Mesenchymal stem cell (in vitro differentiated cells and primary cell): ENCODE results near the gene DDC.

Experiments used
- DNase-seq: peaks from one replicate; pipeline ENCODE4 v3.0.0-alpha.2; 2013
- H2AFZ ChIP-seq: one replicate; pipeline ENCODE4 v1.6.1; 2013; ENCODE audit warnings: low read depth, mild to moderate bottlenecking, control low read depth, inconsistent platforms, low read length, moderate library complexity
- H2AK5ac ChIP-seq: 2 replicates; pipeline ENCODE4 v1.6.1; 2013; ENCODE audit warnings: low read length, moderate library complexity, mild to moderate bottlenecking, inconsistent platforms; ENCODE audit not compliant: severe bottlenecking
- H2BK120ac ChIP-seq: one replicate; pipeline ENCODE4 v1.6.1; 2013; ENCODE audit warnings: low read depth, mild to moderate bottlenecking, inconsistent platforms, low read length, moderate library complexity
- H2BK12ac ChIP-seq, 2 experiments: one replicate each; pipeline ENCODE4 v1.6.1; 2013; ENCODE audit warnings: inconsistent platforms in 2 of 2, low read length in 2 of 2, mild to moderate bottlenecking in 2 of 2, moderate library complexity in 2 of 2, control low read depth in 1 of 2
- H2BK15ac ChIP-seq: one replicate; pipeline ENCODE4 v1.6.1; 2013; ENCODE audit warnings: mild to moderate bottlenecking, low read depth, inconsistent platforms; ENCODE audit not compliant: poor library complexity, severe bottlenecking
- H2BK5ac ChIP-seq: 2 replicates; pipeline ENCODE4 v1.6.1; 2013; ENCODE audit warnings: low read depth, mild to moderate bottlenecking, low read length, control low read depth, inconsistent platforms; ENCODE audit not compliant: poor library complexity, severe bottlenecking
- H3K14ac ChIP-seq, 2 experiments: one replicate each; pipeline ENCODE4 v1.6.1; 2013; ENCODE audit warnings: inconsistent platforms in 2 of 2, low read length in 2 of 2, control low read depth in 1 of 2, mild to moderate bottlenecking in 1 of 2, moderate library complexity in 1 of 2
- H3K18ac ChIP-seq, 2 experiments: one replicate each; pipeline ENCODE4 v1.6.1; 2013; ENCODE audit warnings: inconsistent platforms in 2 of 2, low read length in 2 of 2, control low read depth in 1 of 2, low read depth in 1 of 2, mild to moderate bottlenecking in 1 of 2
- H3K23ac ChIP-seq, 2 experiments: one replicate each; pipeline ENCODE4 v1.6.1; 2013; ENCODE audit warnings: inconsistent platforms in 2 of 2, low read length in 2 of 2, mild to moderate bottlenecking in 2 of 2, moderate library complexity in 2 of 2, control low read depth in 1 of 2
- H3K27ac ChIP-seq: 2 replicates; pipeline ENCODE4 v1.5.1; 2013; ENCODE audit warnings: mild to moderate bottlenecking, moderate library complexity, low read length, control low read depth, inconsistent platforms; ENCODE audit not compliant: poor library complexity, severe bottlenecking
- H3K27me3 ChIP-seq, 2 experiments: 2 replicates each; pipeline versions ENCODE4 v1.6.1 to v1.7.0; 2013; ENCODE audit warnings: low read length in 2 of 2, mild to moderate bottlenecking in 2 of 2, moderate library complexity in 2 of 2, control low read depth in 1 of 2, inconsistent platforms in 1 of 2; ENCODE audit not compliant: control insufficient read depth in 1 of 2, insufficient read depth in 1 of 2
- H3K36me3 ChIP-seq, 2 experiments: 2 replicates each; pipeline versions ENCODE4 v1.6.1 to v1.7.0; 2013; ENCODE audit warnings: low read length in 2 of 2, control low read depth in 1 of 2, inconsistent platforms in 1 of 2, low read depth in 1 of 2, mild to moderate bottlenecking in 1 of 2; ENCODE audit not compliant: insufficient read depth in 2 of 2, control insufficient read depth in 1 of 2
- H3K4ac ChIP-seq, 2 experiments: one replicate each; pipeline ENCODE4 v1.6.1; 2013; ENCODE audit warnings: inconsistent platforms in 2 of 2, low read length in 2 of 2, mild to moderate bottlenecking in 2 of 2, moderate library complexity in 2 of 2, control low read depth in 1 of 2, low read depth in 1 of 2
- H3K4me1 ChIP-seq: 2 replicates; pipeline ENCODE4 v1.6.1; 2013; ENCODE audit warnings: low read depth, low read length, control low read depth; ENCODE audit not compliant: control insufficient read depth, insufficient read depth
- H3K4me2 ChIP-seq: 2 replicates; pipeline ENCODE4 v1.6.1; 2013; ENCODE audit warnings: low read length, mild to moderate bottlenecking, inconsistent platforms; ENCODE audit not compliant: poor library complexity, severe bottlenecking
- H3K4me3 ChIP-seq, 2 experiments: 2 replicates each; pipeline versions ENCODE4 v1.5.1 to v1.7.0; 2013; ENCODE audit warnings: low read length in 2 of 2, mild to moderate bottlenecking in 2 of 2, control low read depth in 1 of 2, low read depth in 1 of 2; ENCODE audit not compliant: insufficient read depth in 1 of 2
- H3K79me1 ChIP-seq: replicated peaks from 2 replicates; pipeline ENCODE4 v1.6.1; 2013; ENCODE audit warnings: mild to moderate bottlenecking, control low read depth, low read length, inconsistent platforms; ENCODE audit not compliant: poor library complexity, severe bottlenecking
- H3K9ac ChIP-seq: 2 replicates; pipeline ENCODE4 v1.7.0; 2013; ENCODE audit warnings: mild to moderate bottlenecking, low read length, moderate library complexity
- H3K9me3 ChIP-seq: 2 replicates; pipeline ENCODE4 v1.7.0; 2013; ENCODE audit warnings: mild to moderate bottlenecking, low read length; ENCODE audit not compliant: control insufficient read depth
- H4K8ac ChIP-seq: one replicate; pipeline ENCODE4 v1.6.1; 2013; ENCODE audit warnings: inconsistent platforms, mild to moderate bottlenecking, low read length, moderate library complexity
- H4K91ac ChIP-seq: one replicate; pipeline ENCODE4 v1.6.1; 2013; ENCODE audit warnings: mild to moderate bottlenecking, low read length, inconsistent platforms
- WGBS: methylation state at CpG from one replicate; pipeline ENCODE4 v1.1.7; 2013; ENCODE audit warnings: mixed read lengths; 5-methylcytosine and 5-hydroxymethylcytosine counted together

DDC gene

DNA sequence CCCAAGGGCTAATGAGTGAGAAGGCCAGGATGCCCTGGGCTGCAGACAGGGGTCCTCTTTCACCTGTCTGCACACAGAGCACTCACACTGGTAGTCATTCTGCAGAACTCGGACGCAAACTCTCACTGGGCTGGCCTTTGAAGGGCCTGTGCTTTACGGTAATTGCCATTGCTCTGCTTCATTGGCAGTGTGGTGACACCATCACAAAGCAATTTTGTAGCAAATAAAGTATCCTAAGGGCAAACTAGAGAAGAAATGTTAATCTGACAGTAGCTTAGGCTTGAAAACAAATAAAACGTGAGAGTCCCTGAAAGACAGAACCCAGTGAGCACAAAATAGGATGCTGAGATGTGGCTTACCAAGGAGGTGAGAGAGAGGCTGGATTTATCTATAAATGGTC is 84.4 kb downstream of the DDC start:
- Histone ChIP-seq H3K4me2 (no peak overlapping the region), H2BK12ac (no peak overlapping the region), H3K9ac (no peak overlapping the region), H2AFZ (no peak overlapping the region), H2BK15ac (no peak overlapping the region), H3K4me1 (peaks cover 3% of the 10 kb centered on the region), H2BK120ac (no peak overlapping the region), H3K4ac (no peak overlapping the region), H4K91ac (no peak overlapping the region), H2AK5ac (no peak overlapping the region), H3K4me3 (no peak overlapping the region), H3K36me3 (no peaks in the 10 kb centered on the region), H2BK5ac (no peak overlapping the region), H3K14ac (no peak overlapping the region), H3K79me1 (no peaks in the 10 kb centered on the region), H3K9me3 (no peaks in the 10 kb centered on the region), H3K27me3 (peaks cover 5 to 27% of the 10 kb centered on the region in 2 experiments), H4K8ac (no peak overlapping the region), H3K27ac (no peak overlapping the region), H3K18ac (no peak overlapping the region), H3K23ac (no peak overlapping the region)
- WGBS, result 78% methylated on average over 4 of the region's 4 CpGs
- DNase-seq, result no peak

- H2AK5ac ChIP-seq, result no peak overlapping the region
- no peak overlapping the region for H3K4me2 ChIP-seq
- no peak overlapping the region for H2AFZ ChIP-seq
- H2BK15ac ChIP-seq, result no peak overlapping the region
- H3K14ac ChIP-seq, result no peak overlapping the region
- H3K4ac ChIP-seq, result no peak overlapping the region
- H3K18ac ChIP-seq, result no peak overlapping the region
- no peak overlapping the region for H3K4me3 ChIP-seq
- H3K36me3 ChIP-seq, result no peaks in the 10 kb centered on the region
- no peaks in the 10 kb centered on the region for H3K9me3 ChIP-seq
- H2BK120ac ChIP-seq, result no peak overlapping the region
- no peak overlapping the region for H2BK12ac ChIP-seq
- H3K4me1 ChIP-seq, result peaks cover 4% of the 10 kb centered on the region
- WGBS, result 88% methylated on average over 3 of the region's 7 CpGs
- H2BK5ac ChIP-seq, result no peak overlapping the region
- peaks cover 8 to 31% of the 10 kb centered on the region in 2 experiments for H3K27me3 ChIP-seq
- H3K9ac ChIP-seq, result no peak overlapping the region
- no peak for DNase-seq
- no peak overlapping the region for H4K8ac ChIP-seq
- H3K79me1 ChIP-seq, result no peaks in the 10 kb centered on the region
- no peak overlapping the region for H3K27ac ChIP-seq
- H4K91ac ChIP-seq, result no peak overlapping the region
- H3K23ac ChIP-seq, result no peak overlapping the region
Observed at GRCh38 chr7:50479743-50480517, 85.3 kb downstream of the DDC start.

GRCh38 chr7:50477640-50478039 is 87.6 kb downstream of the DDC start:
- Histone ChIP-seq H3K18ac (no peak overlapping the region), H3K4ac (no peak overlapping the region), H3K27me3 (peaks cover 16 to 45% of the 10 kb centered on the region in 2 experiments), H3K4me3 (no peak overlapping the region), H4K91ac (no peak overlapping the region), H3K4me2 (no peak overlapping the region), H2BK15ac (no peak overlapping the region), H3K4me1 (peaks cover 4% of the 10 kb centered on the region), H3K23ac (no peak overlapping the region), H3K27ac (no peak overlapping the region), H3K9ac (no peak overlapping the region), H2BK12ac (no peak overlapping the region), H2AK5ac (no peak overlapping the region), H3K14ac (no peak overlapping the region), H2BK120ac (no peak overlapping the region), H4K8ac (no peak overlapping the region), H3K9me3 (no peaks in the 10 kb centered on the region), H2BK5ac (no peak overlapping the region), H3K36me3 (no peaks in the 10 kb centered on the region), H3K79me1 (no peaks in the 10 kb centered on the region), H2AFZ (no peak overlapping the region)
- 66% methylated on average over 4 of the region's 6 CpGs for WGBS
- DNase-seq, result no peak

DNA sequence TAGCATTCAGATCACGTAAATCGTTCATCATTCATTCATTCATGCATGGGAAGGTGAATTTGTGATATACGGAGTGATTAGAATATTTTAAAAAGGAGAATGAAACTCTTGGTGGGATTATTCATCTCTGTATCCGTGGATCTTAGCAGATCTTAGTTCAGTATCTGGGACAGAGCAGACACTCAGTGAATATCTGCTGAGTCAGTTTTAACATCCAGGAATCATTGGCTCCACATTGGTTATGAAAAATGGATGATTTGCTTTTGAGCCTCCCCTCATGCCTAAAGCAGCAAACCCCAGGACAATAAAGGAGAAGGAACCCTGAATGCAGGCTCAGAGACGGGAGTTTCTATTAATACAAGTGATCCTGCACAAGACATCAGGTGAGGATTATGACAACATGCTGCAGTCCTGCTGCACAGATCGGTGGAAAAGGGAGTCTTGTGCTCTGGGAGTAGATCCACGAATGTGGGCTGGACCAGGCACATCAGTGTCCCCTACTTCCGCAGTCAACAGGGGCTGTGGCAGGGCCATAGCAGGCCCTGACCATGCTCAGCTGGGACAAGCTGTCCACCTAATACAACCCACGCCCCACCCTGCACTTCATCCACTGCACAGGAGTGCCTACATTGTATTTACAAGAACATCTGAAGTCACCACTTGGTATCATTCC is 88.1 kb downstream of the DDC start:
- Histone ChIP-seq H3K4ac (no peak overlapping the region), H3K4me2 (no peak overlapping the region), H3K14ac (no peak overlapping the region), H3K27me3 (peaks cover 21 to 51% of the 10 kb centered on the region in 2 experiments), H4K91ac (peak overlapping the region; percentile 53), H2BK15ac (no peak overlapping the region), H2BK120ac (no peak overlapping the region), H3K18ac (no peak overlapping the region), H3K36me3 (no peaks in the 10 kb centered on the region), H3K79me1 (no peaks in the 10 kb centered on the region), H3K23ac (no peak overlapping the region), H2AFZ (no peak overlapping the region), H3K4me1 (peaks cover 4% of the 10 kb centered on the region), H2BK12ac (no peak overlapping the region), H4K8ac (no peak overlapping the region), H3K27ac (no peak overlapping the region), H3K9me3 (no peaks in the 10 kb centered on the region), H2BK5ac (no peak overlapping the region), H2AK5ac (no peak overlapping the region), H3K9ac (no peak overlapping the region), H3K4me3 (no peak overlapping the region)
- WGBS, result 88% methylated on average over 9 of the region's 9 CpGs
- DNase-seq, result no peak
